G401 (cell line): ENCODE results near the gene ZSWIM1. TPM values are rescaled to one million over a fixed set of nuclear protein-coding genes. Genes with fewer than 3 reads are reported as not detected.
"Not testable (repeated sequence)": the region's sequence is repeated elsewhere in the genome, so short reads cannot be mapped to it uniquely, and the experiment has no call there.

Source experiments
- DNase-seq: peaks from one replicate; pipeline ENCODE4 v3.0.0-alpha.2; 2015; ENCODE audit warnings: low spot score
- in situ Hi-C: cut with HindIII; loops from 2 replicates; pipeline ENCODE4 v1.10.0; 2016; ENCODE audit warnings: low sequenced_read_pairs, mixed read lengths
- total RNA-seq: library from RNA; depleted of rRNA; stranded (reverse); fragments of >200 nt; shearing (Covaris generic); gene quantifications from 2 replicates; pipeline ENCODE4 v1.2.3, GENCODE V29; 2014

The ZSWIM1 gene
- total RNA-seq, 1 experiment from 2014 or later, result 9.6 TPM

GRCh38 chr20:45883100-45883469 lies 2.1 kb downstream of the ZSWIM1 start:
- in situ Hi-C loops, result no loop called here

DNA sequence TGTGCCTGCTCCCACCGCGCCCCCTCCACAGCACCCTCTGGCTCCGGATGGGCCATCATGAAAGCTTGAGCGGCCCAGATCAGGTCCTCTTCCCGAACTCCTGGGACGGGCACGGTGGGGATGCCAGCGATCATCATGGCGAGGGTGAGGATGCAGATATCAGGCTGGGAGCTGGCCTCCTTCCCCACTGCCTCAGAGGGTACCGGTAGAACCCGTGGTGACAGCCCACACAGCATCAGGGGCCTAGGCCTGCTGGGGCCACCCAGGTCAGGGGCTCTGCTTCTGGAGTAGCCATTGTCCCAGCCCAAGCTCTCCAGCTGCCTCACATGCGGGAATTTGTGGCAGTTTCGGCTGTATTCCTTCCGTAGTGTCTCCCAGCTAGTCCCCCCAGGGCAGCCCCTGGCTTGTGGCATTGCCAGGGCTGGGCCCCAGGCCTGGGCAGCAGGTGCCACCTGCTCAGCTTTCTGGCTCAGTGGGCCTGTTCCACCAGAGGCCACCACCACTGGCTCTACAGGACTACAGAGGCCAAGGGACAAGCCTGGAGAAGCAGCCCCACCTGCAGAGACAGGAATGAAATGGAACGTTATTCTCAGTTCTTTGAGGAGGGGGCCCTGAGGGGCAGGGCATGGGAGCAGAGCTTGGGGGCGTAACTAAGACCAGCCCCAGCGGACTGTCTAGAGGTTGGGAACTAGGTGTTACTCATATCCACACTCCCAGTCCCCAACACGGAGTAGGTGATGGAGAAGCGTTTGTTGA lies 5.7 kb downstream of the ZSWIM1 start:
- DNase-seq, result no peak
- in situ Hi-C loops, result no loop called here

More at GRCh38 chr20:45883100-45883469, 2.1 kb downstream of the ZSWIM1 start:
- no peak for DNase-seq

DNA sequence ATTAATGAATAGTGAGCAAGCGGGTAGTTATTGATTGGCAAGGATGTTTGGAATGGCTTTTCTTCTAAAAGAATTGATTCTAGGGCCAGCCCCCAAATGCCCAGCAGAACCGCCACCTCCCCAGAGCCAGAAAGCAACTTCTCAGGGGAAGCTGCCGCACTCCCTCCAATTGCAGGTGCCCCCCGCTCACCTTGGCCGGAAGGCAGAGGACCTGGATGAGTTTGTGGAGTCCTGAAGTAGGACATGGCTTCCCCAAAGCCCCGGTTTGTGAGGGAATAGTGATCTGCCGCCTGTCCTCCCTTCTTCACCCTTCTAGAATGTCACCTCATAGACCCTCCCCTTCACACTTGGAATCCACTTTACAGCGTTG lies 6.3 kb downstream of the ZSWIM1 start, which contains the start of gene SPATA25:
SPATA25 (minus strand) TSS at position 277 of the 370 bp plus-strand sequence; CDS start at position 245, 32 bp downstream.
- in situ Hi-C loops, result no loop called here

GRCh38 chr20:45888681-45889080 lies 7.7 kb downstream of the ZSWIM1 start:
- in situ Hi-C loops, result no loop called here
- no peak for DNase-seq

More for the DNA sequence above, 6.3 kb downstream of the ZSWIM1 start, which contains the start of gene SPATA25:
- DNase-seq, result no peak

DNA sequence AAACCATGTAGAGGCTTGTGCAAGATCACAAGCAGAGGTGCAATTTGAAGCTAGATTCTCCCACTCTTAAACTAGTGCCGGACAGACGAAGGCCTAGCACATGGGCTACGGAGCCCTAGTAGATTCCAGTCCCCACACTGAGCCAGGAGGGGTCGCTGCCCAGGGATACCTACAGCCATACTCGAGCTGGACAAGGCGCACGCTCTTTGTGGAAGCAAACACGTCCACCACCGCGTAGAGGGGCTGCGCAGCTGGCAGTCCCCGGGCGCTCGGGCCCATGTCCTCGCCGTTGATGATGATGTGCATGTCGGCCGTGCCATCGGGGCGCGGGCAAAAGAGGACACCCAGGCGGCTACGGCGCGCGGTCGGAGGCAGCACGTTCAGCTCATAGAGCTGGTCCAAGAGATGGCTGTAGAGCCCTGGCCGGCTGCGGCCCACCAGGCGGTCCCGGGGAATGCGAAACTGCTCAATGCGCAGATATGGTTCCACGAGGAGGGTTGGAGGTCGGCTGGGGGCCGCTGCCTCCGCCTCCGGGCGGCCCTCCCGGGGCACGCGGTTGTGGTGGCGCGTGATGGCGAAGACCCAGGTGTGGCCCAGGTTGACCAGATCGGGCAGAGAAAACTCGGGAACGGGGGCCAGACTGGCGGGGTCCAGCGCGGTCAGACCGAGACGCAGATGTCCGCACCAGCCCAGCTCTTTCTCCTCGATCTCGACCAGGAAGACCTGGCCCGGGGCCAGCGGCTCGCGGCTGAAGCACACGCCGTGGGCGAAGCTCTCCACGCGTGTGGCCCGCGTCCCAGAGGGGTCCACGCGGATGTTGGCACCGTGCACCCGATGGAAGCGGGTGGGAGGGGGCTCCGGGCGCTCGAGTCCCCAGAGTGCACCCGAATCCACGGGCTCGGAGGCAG lies 9.3 kb downstream of the ZSWIM1 start:
- in situ Hi-C loops, result loop anchor here (5.0 kb wide), 1 partner anchor 52 kb away; no protein-coding TSS in a partner anchor
- peak; percentile 89 for DNase-seq

DNA sequence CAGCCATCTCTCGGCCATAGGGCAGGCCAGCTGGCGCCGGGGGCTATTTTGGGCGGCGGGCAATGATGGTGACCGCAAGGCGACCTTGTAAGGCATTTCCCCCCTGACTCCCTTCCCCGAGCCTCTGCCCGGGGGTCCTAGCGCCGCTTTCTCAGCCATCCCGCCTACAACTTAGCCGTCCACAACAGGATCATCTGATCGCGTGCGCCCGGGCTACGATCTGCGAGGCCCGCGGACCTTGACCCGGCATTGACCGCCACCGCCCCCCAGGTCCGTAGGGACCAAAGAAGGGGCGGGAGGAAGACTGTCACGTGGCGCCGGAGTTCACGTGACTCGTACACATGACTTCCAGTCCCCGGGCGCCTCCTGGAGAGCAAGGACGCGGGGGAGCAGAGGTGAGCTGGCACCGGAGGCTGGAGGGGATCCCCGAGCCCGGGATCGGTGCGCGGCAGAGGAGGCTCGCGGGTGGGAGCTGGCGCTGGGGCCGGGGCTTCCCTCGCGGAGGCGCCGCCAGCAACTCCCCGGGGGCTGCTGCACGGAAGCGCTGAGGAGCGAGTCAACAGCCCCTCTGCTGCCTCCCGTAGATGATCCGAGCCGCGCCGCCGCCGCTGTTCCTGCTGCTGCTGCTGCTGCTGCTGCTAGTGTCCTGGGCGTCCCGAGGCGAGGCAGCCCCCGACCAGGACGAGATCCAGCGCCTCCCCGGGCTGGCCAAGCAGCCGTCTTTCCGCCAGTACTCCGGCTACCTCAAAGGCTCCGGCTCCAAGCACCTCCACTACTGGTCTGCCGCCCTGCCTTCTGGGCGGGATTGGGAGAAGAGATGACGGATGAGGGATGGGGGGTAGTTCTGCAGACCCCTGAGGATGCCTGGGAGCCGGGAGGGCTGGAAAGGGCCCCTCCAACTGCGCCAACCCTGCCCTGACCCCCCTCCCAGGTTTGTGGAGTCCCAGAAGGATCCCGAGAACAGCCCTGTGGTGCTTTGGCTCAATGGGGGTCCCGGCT lies 10.3 kb downstream of the ZSWIM1 start, which contains the start of the genes CTSA and NEURL2:
CTSA (plus strand) TSS at position 351 of the 999 bp plus-strand sequence; CDS start at position 585, 234 bp downstream.
NEURL2 (minus strand) TSS at position 224 of the 999 bp plus-strand sequence; CDS start at position 7, 217 bp downstream.
- in situ Hi-C loops, result loop anchor here (5.0 kb wide), 1 partner anchor 51 kb away; no protein-coding TSS in a partner anchor
- DNase-seq, result peak; percentile 91

DNA sequence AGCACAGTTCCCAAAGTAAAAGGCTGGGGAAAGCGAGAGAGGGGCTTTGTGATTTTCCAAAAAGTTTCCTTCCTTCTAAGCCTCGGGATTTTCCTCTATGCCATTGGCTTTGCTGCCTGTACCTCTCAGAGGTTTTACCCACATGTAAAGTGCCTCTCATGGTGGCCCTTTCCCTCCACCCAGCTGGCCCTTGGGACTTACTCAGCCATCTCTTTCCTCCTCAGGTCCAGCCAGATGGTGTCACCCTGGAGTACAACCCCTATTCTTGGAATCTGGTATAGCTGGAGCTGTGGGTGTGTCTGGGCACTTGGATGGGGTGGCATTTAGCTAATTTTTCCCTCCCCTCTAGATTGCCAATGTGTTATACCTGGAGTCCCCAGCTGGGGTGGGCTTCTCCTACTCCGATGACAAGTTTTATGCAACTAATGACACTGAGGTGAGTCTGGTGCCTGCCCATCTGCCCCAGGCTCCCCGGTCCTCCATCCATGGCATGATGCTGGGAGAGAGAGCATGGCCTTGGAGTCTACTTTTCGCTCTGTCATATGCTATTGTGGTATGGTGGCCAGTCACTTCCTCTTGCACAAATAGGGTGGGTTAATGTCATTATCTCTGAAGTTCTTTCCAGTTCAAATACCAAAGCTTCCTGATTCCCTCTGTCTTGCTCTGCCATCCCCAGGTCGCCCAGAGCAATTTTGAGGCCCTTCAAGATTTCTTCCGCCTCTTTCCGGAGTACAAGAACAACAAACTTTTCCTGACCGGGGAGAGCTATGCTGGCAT lies 11.2 kb downstream of the ZSWIM1 start:
- DNase-seq, result peak; percentile 35

DNA sequence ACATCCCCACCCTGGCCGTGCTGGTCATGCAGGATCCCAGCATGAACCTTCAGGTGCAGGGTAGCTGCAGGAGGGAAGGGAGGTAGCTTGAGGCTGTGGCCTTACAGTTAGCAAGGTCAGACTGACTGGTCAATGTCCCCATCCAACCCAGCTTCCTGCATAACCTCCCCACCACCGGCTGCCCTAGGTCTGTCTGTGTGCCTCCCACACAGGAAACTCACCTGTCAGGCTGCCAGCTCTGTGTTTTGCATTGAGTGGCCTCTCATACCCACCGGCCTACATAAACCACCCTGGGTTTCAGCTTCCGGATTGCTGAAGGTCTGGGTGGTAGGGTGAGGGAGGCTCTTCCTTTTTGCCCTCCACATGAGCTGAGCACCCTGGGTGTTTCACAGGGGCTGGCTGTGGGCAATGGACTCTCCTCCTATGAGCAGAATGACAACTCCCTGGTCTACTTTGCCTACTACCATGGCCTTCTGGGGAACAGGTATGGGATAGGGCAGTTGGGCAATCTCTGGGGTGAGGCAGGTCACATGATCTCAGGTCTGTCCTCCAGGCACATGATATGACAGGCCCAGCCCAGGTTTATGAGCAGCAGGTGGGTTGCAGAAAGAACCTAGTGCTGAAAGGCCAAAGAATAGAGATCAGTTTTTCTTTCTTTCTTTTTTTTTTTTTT lies 11.9 kb downstream of the ZSWIM1 start:
- no peak for DNase-seq
- in situ Hi-C loops, result loop anchor here (5.0 kb wide), 1 partner anchor 49 kb away; no protein-coding TSS in a partner anchor

More for the DNA sequence above, 11.2 kb downstream of the ZSWIM1 start:
- in situ Hi-C loops, result loop anchor here (5.0 kb wide), 1 partner anchor 50 kb away; no protein-coding TSS in a partner anchor

GRCh38 chr20:45893831-45894230 lies 12.8 kb downstream of the ZSWIM1 start:
- DNase-seq, result no peak
- in situ Hi-C loops, result loop anchor here (5.0 kb wide), 1 partner anchor 48 kb away; no protein-coding TSS in a partner anchor

DNA sequence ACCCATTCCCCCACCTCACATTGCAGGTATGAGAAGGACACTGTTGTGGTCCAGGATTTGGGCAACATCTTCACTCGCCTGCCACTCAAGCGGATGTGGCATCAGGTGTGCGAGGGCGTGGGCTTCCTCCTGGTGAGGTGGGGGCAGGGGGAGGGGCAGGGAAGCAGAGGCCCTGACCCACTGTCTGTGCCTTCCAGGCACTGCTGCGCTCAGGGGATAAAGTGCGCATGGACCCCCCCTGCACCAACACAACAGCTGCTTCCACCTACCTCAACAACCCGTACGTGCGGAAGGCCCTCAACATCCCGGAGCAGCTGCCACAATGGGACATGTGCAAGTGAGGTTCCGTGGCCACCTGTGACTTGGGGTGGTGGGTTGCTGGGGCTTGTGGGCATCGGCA lies 13.8 kb downstream of the ZSWIM1 start:
- in situ Hi-C loops, result loop anchor here (5.0 kb wide), 1 partner anchor 48 kb away; no protein-coding TSS in a partner anchor
- DNase-seq, result no peak

GRCh38 chr20:45896641-45897161 lies 15.7 kb downstream of the ZSWIM1 start:
- no peak for DNase-seq
- in situ Hi-C loops, result no loop called here

GRCh38 chr20:45897289-45897688 lies 16.3 kb downstream of the ZSWIM1 start:
- DNase-seq, result no peak
- in situ Hi-C loops, result no loop called here

DNA sequence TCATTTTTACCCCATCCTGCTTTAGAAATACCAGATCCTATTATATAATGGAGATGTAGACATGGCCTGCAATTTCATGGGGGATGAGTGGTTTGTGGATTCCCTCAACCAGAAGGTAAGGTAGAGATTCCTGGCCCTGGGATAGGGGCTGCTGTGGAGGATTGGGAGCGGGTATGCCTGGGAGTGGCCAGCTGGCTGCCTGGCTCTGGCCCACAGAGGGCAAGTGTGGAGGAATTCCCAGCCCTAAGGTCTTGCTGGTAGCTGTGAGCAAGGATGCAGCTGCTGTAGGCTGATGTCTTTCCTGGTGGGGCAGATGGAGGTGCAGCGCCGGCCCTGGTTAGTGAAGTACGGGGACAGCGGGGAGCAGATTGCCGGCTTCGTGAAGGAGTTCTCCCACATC lies 16.7 kb downstream of the ZSWIM1 start:
- in situ Hi-C loops, result no loop called here
- DNase-seq, result no peak

DNA sequence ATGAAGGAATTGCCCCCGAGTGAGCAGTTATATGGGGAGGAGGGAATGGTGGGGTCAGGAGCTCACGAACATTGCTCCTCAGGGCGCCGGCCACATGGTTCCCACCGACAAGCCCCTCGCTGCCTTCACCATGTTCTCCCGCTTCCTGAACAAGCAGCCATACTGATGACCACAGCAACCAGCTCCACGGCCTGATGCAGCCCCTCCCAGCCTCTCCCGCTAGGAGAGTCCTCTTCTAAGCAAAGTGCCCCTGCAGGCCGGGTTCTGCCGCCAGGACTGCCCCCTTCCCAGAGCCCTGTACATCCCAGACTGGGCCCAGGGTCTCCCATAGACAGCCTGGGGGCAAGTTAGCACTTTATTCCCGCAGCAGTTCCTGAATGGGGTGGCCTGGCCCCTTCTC lies 17.3 kb downstream of the ZSWIM1 start:
- DNase-seq, result no peak
- in situ Hi-C loops, result no loop called here

GRCh38 chr20:45899046-45899835 lies 18.2 kb downstream of the ZSWIM1 start:
- no peak for DNase-seq
- in situ Hi-C loops, result no loop called here

DNA sequence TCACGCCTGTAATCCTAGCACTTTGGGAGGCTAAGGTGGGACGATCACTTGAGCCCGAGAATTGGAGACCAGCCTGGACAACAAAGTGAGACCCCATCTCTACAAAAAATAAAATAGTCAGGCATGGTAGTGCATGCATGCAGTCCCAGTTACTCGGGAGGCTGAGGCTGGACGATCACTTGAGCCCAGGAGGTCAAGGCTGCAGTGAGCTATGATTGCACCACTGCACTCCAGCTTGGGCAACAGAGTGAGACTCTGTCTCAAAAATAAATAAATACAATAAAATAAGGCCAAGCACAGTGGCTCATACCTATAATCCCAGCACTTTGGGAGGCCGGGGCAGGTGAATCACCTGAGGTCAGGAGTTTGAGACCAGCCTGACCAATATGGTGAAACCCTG lies 20.3 kb downstream of the ZSWIM1 start:
- DNase-seq, in situ Hi-C loops: not testable (repeated sequence)
